PFSK-1 (cell line): Measurements from ENCODE around the gene UCKL1.
A peak's percentile ranks its signal among the peaks of the same experiment; 100 is the strongest.

Source experiments
- FOXP2 ChIP-seq: optimal IDR thresholded peaks from 2 replicates; pipeline ENCODE3; 2011; ENCODE audit warnings: borderline replicate concordance, control low read depth, inconsistent platforms; ENCODE audit not compliant: insufficient read depth; ENCODE audit errors: extremely low read length, extremely low read depth
- POLR2AphosphoS5 ChIP-seq: IDR thresholded peaks from 2 replicates; pipeline ENCODE4 v1.6.1; 2012; ENCODE audit warnings: low read depth, mild to moderate bottlenecking, control low read depth, low read length, moderate library complexity
- SIN3A ChIP-seq: IDR thresholded peaks from 2 replicates; pipeline ENCODE4 v1.6.1; 2012; ENCODE audit warnings: mild to moderate bottlenecking, low read length, moderate library complexity, borderline replicate concordance; ENCODE audit not compliant: insufficient read depth
- TAF1 ChIP-seq: IDR thresholded peaks from 2 replicates; pipeline ENCODE4 v1.6.1; 2012; ENCODE audit warnings: low read length, control low read depth, borderline replicate concordance; ENCODE audit not compliant: insufficient read depth
- TF ChIP-seq, protein P1 (sequence below), 2 experiments: IDR thresholded peaks; 2 replicates each; pipeline versions ENCODE4 v1.6.1 to v1.8.0; 2011 to 2012; ENCODE audit warnings: low read depth in 2 of 2, low read length in 2 of 2, control low read depth in 1 of 2, inconsistent platforms in 1 of 2, mild to moderate bottlenecking in 1 of 2, moderate library complexity in 1 of 2; ENCODE audit not compliant: insufficient read depth in 1 of 2

UCKL1 gene

DNA sequence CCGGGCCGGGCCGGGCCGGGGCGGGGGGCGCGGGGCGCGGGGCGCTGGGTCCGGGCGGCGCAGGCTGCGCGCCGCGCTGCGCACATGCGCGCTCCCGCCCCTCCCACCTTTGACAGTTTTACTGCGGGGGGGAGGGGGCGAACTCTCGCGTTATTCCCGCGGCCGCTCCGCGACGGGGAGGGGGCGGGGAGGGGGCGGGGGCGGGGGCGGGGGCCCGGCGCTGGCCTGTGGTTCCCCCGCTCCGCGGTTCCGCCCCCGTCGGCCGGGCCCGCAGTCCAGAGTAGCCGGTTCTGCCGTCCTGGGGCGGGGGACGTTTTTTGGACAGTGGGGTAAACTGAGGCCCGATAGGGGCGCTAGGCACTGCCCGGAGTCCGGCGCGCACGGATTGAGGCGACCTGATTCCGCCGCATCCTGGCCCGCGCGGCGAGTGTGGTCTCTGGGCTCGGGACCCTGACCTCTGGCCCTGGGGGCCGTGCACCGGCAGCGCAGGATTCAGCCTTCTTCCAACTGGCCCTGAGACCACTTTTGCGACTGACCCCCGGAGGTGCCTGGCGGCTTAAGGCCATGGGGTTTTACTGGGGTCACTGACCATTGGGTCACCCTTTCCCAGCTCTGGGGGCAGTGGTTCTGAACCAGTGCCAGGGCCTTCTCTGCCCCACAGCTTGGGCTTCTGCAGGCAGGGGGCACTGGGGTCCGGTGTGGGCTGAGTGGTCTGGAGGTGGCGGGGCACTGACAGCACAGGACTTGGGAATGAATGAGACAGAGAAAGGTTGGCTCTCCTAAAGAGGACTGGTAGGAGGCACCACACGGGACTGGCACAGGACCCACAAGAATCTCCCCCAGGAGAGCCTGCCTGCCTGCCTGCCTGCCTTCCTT is 13.9 kb upstream of the UCKL1 start, which contains the start of gene ZNF512B:
TSS of gene ZNF512B (minus strand) at position 93 of the 876 bp plus-strand sequence. CDS start 1,980 bp downstream, outside the sequence.
- TF ChIP-seq POLR2AphosphoS5 (no peak), SIN3A (0 out of 2 replicates have a peak, but pooled peaks have one; percentile 61), TAF1 (0 out of 2 replicates have a peak, but pooled peaks have one; percentile 43)
- TF ChIP-seq, protein P1, sequence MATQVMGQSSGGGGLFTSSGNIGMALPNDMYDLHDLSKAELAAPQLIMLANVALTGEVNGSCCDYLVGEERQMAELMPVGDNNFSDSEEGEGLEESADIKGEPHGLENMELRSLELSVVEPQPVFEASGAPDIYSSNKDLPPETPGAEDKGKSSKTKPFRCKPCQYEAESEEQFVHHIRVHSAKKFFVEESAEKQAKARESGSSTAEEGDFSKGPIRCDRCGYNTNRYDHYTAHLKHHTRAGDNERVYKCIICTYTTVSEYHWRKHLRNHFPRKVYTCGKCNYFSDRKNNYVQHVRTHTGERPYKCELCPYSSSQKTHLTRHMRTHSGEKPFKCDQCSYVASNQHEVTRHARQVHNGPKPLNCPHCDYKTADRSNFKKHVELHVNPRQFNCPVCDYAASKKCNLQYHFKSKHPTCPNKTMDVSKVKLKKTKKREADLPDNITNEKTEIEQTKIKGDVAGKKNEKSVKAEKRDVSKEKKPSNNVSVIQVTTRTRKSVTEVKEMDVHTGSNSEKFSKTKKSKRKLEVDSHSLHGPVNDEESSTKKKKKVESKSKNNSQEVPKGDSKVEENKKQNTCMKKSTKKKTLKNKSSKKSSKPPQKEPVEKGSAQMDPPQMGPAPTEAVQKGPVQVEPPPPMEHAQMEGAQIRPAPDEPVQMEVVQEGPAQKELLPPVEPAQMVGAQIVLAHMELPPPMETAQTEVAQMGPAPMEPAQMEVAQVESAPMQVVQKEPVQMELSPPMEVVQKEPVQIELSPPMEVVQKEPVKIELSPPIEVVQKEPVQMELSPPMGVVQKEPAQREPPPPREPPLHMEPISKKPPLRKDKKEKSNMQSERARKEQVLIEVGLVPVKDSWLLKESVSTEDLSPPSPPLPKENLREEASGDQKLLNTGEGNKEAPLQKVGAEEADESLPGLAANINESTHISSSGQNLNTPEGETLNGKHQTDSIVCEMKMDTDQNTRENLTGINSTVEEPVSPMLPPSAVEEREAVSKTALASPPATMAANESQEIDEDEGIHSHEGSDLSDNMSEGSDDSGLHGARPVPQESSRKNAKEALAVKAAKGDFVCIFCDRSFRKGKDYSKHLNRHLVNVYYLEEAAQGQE (IDR thresholded peaks at IDR 0.05; ENCODE audit: insufficient read depth in 1 of 2, low read depth in 2 of 2, low read length in 2 of 2), result no peak

DNA sequence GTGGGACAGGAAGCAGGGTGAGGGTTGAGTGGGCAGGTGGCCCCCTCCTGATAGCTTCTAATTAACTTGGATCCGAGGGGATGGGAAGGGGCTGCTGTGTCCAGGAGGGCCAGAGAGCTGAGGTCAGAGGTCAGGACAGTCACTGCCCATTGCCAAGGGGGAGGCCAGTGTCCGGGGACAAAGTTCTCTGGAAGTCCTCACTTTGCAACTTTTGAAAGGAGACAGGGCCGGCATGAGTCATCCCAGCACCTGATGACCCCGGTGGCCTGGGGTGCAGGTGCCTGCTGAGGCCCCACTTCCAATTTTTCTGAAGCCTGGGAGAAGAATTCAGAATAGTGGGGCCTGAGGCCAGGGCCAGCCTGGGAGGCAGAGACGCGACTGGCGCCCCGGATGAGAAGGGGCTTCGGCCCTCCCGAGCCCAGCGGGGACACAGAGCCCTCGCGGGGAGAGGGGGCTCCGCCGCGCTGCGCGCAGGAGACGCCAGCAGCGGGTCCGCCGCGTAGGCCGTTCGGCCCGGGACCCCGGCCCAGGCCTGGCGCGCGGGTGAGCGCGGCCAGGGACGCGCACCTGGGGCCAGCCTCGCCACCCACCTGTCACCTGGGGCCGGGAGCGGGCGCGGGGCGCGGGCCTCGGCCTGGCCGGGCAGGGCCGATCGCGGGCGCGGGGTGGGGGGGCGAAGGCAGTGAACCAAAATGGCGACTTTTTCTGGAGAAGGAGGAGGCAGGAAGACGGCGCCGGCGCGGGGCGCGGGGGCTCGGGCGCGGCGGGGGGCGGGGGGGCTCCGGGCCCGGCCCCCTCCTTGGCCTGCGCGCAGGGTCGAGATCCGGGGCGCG is 12.9 kb upstream of the UCKL1 start:
- TF ChIP-seq FOXP2 (no peak), POLR2AphosphoS5 (no peak)

DNA sequence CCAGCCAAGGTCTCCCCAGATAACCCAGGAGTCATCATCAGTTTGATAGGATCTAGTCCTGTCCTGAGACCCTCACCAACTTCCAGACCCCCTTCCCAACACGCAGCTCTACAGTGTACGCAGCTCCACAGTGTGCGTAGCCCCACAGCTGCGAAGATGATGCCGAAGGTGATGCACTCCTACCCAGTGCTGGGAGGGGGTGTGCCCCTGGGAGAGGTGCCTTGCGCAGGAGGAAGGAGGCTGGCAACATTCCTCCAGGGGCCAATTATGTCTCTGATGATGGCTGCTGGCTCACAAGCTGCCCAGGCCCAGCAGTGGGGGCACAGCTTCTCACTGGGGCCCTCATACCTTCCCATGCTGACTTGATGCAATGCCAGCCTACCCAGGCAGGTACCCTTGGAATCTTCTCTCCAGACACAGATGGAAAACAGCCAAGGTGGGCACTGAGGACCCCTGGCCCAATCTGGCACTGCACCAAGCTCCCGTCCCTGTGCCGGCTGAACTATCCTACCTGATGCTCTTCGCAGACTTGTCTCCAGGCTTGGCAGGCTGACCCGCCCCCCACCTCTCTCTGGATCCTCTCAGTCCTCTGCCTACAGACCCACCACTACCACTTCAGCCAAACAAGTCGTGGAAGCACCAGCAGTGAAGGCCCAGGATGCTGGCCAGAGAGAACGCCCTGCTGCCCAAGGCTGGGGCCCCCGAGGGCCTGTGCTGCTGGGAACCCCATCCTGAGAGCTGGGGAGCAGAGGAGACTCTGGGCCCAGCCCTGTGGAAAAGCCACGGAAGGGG is 12.1 kb upstream of the UCKL1 start:
- no peak for TF ChIP-seq TAF1
- TF ChIP-seq FOXP2, result no peak
- TF ChIP-seq POLR2AphosphoS5, result no peak
- TF ChIP-seq SIN3A, result no peak
- TF ChIP-seq, protein P1 (IDR thresholded peaks at IDR 0.05; ENCODE audit: insufficient read depth in 1 of 2, low read depth in 2 of 2, low read length in 2 of 2), result no peak

DNA sequence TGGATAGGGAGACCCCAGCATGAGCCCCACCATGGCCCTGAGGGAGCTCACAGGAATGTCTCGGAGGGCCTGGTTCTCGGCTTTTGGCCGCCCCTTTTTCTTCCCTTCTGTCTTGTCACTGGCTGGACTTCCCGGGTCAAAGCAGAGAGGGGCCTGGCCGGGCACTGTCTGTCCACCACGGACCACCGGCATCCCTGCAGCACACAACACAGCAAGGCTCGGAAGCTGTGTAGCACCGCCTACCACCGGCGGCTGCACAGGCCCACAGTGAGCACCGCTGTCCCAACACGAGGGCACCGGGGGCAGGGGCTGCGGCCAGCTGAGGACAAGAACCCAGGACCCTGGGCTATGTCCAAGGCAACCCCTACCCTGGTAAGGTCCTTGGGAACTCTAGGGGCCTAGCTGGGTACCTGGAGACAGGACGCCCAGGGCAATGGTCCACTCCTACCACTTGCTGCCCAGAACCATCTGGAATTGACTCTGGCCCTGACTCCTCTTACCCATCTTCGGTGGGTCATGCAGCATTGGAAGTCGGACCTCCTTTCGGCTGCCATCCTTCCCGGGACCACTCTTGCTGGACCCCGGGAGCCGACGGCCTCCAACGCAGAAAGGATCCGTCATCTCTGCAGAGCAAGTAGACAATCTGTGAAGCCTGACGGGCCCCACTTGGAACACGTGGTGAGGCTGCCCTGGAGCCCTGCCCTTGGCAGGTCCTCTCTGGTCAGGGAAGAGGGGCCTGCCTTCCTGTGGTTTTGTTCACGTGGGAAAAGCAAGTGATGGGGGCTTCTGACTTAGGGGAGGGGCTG is 11.3 kb upstream of the UCKL1 start:
- TF ChIP-seq FOXP2 (no peak), TAF1 (no peak), SIN3A (no peak)
- TF ChIP-seq, protein P1 (IDR thresholded peaks at IDR 0.05; ENCODE audit: insufficient read depth in 1 of 2, low read depth in 2 of 2, low read length in 2 of 2), result no peak

DNA sequence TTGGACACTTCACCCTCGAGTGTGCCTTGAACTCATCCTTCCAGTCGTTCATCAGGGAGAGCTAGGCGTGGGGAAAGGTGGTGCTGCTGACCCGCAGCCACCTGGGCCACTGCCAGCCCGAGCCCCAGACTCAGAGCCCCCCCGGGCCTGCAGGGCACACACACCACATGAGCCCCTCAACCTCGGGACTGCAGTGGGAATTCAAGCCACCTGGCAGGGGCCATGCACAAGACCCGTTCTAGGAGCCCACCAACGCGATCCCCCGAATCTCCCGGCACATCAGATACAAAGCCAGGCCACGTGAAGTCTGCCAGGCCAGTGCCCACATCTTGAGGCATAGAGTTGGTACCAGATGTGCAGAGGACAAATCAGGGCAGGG is 10.7 kb upstream of the UCKL1 start:
- TF ChIP-seq POLR2AphosphoS5, result no peak
- TF ChIP-seq FOXP2, result no peak
- TF ChIP-seq, protein P1 (IDR thresholded peaks at IDR 0.05; ENCODE audit: insufficient read depth in 1 of 2, low read depth in 2 of 2, low read length in 2 of 2), result no peak
- no peak for TF ChIP-seq SIN3A
- no peak for TF ChIP-seq TAF1
